Neutrophil (primary cell): ENCODE results near the gene RNF133.

Source experiments
- H3K27ac ChIP-seq: fragments of 200-600 bp; sonication (generic); 2 replicates; pipeline ENCODE4 v1.5.1; 2016; ENCODE audit warnings: mild to moderate bottlenecking, moderate library complexity
- H3K27me3 ChIP-seq: fragments of 200-600 bp; sonication (generic); 2 replicates; pipeline ENCODE4 v1.6.0; 2016; ENCODE audit warnings: mild to moderate bottlenecking
- H3K36me3 ChIP-seq: fragments of 200-600 bp; sonication (generic); 2 replicates; pipeline ENCODE4 v1.5.1; 2017
- H3K4me1 ChIP-seq, 2 experiments: fragments of 200-600 bp in 1 of 2; sonication (generic) in 1 of 2; 1 replicate in 1 of 2; 2 replicates in 1 of 2; pipeline versions ENCODE4 v1.5.1 to v1.6.1; 2013 to 2016; ENCODE audit warnings: low read depth in 1 of 2, low read length in 1 of 2, mild to moderate bottlenecking in 1 of 2, moderate library complexity in 1 of 2; ENCODE audit not compliant: control insufficient read depth in 1 of 2, insufficient read depth in 1 of 2
- H3K4me3 ChIP-seq, 2 experiments: fragments of 200-600 bp in 1 of 2; sonication (generic) in 1 of 2; 1 replicate in 1 of 2; 2 replicates in 1 of 2; pipeline ENCODE4 v1.5.1; 2013 to 2016; ENCODE audit warnings: low read depth in 1 of 2, low read length in 1 of 2, mild to moderate bottlenecking in 1 of 2, moderate library complexity in 1 of 2
- H3K9me3 ChIP-seq: fragments of 200-600 bp; sonication (generic); 2 replicates; pipeline ENCODE4 v1.5.1; 2016
- CTCF ChIP-seq: fragments of 200-600 bp; sonication (generic); IDR thresholded peaks from 2 replicates; pipeline ENCODE4 v1.5.1; 2016; ENCODE audit warnings: antibody characterized with exemption

The RNF133 gene

GRCh38 chr7:122674502-122674901 lies 24.4 kb downstream of the RNF133 start:
- no peak overlapping the region for H3K4me3 ChIP-seq
- no peak for TF ChIP-seq CTCF
- no peaks in the 10 kb centered on the region for H3K27me3 ChIP-seq
- H3K9me3 ChIP-seq, result no peaks in the 10 kb centered on the region
- no peaks in the 10 kb centered on the region for H3K4me1 ChIP-seq
- H3K27ac ChIP-seq, result no peak overlapping the region
- no peaks in the 10 kb centered on the region for H3K36me3 ChIP-seq

- no peaks in the 10 kb centered on the region for H3K9me3 ChIP-seq
- H3K4me3 ChIP-seq, result no peak overlapping the region
- H3K4me1 ChIP-seq, result no peaks in the 10 kb centered on the region
These were observed 25.0 kb downstream of the RNF133 start for GRCh38 chr7:122673951-122674350.

GRCh38 chr7:122672536-122672935 lies 26.4 kb downstream of the RNF133 start:
- no peak overlapping the region for H3K27ac ChIP-seq
- H3K4me3 ChIP-seq, result no peak overlapping the region
- no peaks in the 10 kb centered on the region for H3K9me3 ChIP-seq
- H3K27me3 ChIP-seq, result no peaks in the 10 kb centered on the region
- TF ChIP-seq CTCF, result no peak
- H3K36me3 ChIP-seq, result no peaks in the 10 kb centered on the region
- no peaks in the 10 kb centered on the region for H3K4me1 ChIP-seq

More at GRCh38 chr7:122673951-122674350, 25.0 kb downstream of the RNF133 start:
- TF ChIP-seq CTCF, result no peak
- Histone ChIP-seq H3K36me3 (no peaks in the 10 kb centered on the region), H3K27ac (no peak overlapping the region), H3K27me3 (no peaks in the 10 kb centered on the region)

GRCh38 chr7:122663733-122664132 lies 35.2 kb downstream of the RNF133 start:
- H3K27me3 ChIP-seq, result no peaks in the 10 kb centered on the region
- no peak overlapping the region for H3K27ac ChIP-seq
- no peak for TF ChIP-seq CTCF
- H3K4me3 ChIP-seq, result no peak overlapping the region
- H3K9me3 ChIP-seq, result no peaks in the 10 kb centered on the region
- H3K4me1 ChIP-seq, result no peaks in the 10 kb centered on the region
- H3K36me3 ChIP-seq, result no peaks in the 10 kb centered on the region

- H3K4me3 ChIP-seq, result no peak overlapping the region
- TF ChIP-seq CTCF, result no peak
- no peak overlapping the region for H3K27ac ChIP-seq
- no peaks in the 10 kb centered on the region for H3K9me3 ChIP-seq
- H3K4me1 ChIP-seq, result no peaks in the 10 kb centered on the region
- no peaks in the 10 kb centered on the region for H3K27me3 ChIP-seq
- no peaks in the 10 kb centered on the region for H3K36me3 ChIP-seq
These were observed 40.1 kb downstream of the RNF133 start for GRCh38 chr7:122658856-122659255.

- H3K36me3 ChIP-seq, result no peaks in the 10 kb centered on the region
These were observed 45.2 kb downstream of the RNF133 start for GRCh38 chr7:122653685-122654084.

More at GRCh38 chr7:122653685-122654084, 45.2 kb downstream of the RNF133 start:
- H3K4me3 ChIP-seq, result no peak overlapping the region
- no peak overlapping the region for H3K27ac ChIP-seq
- no peaks in the 10 kb centered on the region for H3K27me3 ChIP-seq
- no peak for TF ChIP-seq CTCF
- H3K4me1 ChIP-seq, result no peaks in the 10 kb centered on the region
- no peaks in the 10 kb centered on the region for H3K9me3 ChIP-seq
